PC-9 (cell line): ENCODE results near the gene TRPV6.

Experiments
- EZH2 ChIP-seq: fragments of 200-600 bp; sonication (generic); IDR thresholded peaks from 2 replicates; pipeline ENCODE4 v1.8.0; 2017; ENCODE audit warnings: antibody characterized with exemption, low read depth
- TF ChIP-seq, protein P1 (sequence below): fragments of 200-600 bp; sonication (generic); conservative IDR thresholded peaks from 2 replicates; pipeline ENCODE4 v1.6.1; 2017; ENCODE audit warnings: mixed run types, antibody characterized with exemption, mild to moderate bottlenecking, moderate library complexity

DNA sequence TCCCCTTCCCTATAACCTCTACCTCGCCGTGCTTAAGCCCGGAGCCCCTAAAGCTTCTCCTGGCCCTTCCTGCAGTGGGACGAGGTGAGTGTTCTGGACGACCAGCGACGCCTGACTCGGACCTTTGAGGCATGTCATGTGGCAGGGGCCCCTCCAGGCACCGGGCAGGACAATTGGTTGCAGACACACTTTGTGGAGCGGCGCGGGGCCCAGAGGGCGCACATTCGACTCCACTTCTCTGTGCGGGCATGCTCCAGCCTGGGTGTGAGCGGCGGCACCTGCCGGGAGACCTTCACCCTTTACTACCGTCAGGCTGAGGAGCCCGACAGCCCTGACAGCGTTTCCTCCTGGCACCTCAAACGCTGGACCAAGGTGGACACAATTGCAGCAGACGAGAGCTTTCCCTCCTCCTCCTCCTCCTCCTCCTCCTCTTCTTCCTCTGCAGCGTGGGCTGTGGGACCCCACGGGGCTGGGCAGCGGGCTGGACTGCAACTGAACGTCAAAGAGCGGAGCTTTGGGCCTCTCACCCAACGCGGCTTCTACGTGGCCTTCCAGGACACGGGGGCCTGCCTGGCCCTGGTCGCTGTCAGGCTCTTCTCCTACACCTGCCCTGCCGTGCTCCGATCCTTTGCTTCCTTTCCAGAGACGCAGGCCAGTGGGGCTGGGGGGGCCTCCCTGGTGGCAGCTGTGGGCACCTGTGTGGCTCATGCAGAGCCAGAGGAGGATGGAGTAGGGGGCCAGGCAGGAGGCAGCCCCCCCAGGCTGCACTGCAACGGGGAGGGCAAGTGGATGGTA is 21.5 kb downstream of the TRPV6 start:
- TF ChIP-seq, protein P1, sequence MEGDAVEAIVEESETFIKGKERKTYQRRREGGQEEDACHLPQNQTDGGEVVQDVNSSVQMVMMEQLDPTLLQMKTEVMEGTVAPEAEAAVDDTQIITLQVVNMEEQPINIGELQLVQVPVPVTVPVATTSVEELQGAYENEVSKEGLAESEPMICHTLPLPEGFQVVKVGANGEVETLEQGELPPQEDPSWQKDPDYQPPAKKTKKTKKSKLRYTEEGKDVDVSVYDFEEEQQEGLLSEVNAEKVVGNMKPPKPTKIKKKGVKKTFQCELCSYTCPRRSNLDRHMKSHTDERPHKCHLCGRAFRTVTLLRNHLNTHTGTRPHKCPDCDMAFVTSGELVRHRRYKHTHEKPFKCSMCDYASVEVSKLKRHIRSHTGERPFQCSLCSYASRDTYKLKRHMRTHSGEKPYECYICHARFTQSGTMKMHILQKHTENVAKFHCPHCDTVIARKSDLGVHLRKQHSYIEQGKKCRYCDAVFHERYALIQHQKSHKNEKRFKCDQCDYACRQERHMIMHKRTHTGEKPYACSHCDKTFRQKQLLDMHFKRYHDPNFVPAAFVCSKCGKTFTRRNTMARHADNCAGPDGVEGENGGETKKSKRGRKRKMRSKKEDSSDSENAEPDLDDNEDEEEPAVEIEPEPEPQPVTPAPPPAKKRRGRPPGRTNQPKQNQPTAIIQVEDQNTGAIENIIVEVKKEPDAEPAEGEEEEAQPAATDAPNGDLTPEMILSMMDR = no peak
- TF ChIP-seq EZH2 = no peak
